HG02571 (cell line): ENCODE measurements around the gene HTR3E.
"Not testable (repeated sequence)": the region's sequence is repeated elsewhere in the genome, so short reads cannot be mapped to it uniquely, and the experiment has no call there.

Source experiments
- ATAC-seq: cut with Tn5 transposase; IDR thresholded peaks from one replicate; pipeline ENCODE4 v1.9.1; 2021; ENCODE audit warnings: mild to moderate bottlenecking, moderate library complexity; ENCODE audit not compliant: unreplicated experiment

The HTR3E gene, protein sequence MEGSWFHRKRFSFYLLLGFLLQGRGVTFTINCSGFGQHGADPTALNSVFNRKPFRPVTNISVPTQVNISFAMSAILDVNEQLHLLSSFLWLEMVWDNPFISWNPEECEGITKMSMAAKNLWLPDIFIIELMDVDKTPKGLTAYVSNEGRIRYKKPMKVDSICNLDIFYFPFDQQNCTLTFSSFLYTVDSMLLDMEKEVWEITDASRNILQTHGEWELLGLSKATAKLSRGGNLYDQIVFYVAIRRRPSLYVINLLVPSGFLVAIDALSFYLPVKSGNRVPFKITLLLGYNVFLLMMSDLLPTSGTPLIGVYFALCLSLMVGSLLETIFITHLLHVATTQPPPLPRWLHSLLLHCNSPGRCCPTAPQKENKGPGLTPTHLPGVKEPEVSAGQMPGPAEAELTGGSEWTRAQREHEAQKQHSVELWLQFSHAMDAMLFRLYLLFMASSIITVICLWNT

DNA sequence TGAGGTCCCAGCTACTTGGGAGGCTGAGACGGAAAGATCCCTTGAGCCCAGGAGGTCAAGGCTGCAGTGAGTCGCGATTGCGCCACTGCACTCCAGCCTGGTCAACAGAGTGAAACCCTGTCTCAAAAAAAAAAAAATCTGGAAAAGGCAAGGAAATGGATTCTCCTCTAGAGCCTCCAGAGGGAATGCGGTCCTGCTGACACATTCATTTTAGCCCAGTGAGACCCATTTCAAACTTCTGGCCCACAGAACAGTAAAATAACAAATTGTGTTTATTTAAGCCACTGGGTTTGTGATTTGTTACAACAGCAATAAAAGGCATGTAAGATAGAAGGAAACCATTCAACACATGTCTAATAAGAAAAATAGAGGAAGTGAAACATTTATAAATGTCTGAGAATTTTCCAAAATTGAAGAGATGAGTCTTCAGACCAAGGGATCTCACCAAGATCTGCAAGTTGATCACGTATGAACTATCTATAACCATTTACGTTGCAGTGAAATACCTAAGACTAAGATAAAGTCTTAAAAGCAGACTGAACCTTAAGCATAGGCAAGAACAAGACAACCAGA is at the start of gene HTR3E:
TSS of gene HTR3E (plus strand) at position 254 of the 573 bp plus-strand sequence. CDS start 466 bp downstream, outside the sequence.
- no peak for ATAC-seq

DNA sequence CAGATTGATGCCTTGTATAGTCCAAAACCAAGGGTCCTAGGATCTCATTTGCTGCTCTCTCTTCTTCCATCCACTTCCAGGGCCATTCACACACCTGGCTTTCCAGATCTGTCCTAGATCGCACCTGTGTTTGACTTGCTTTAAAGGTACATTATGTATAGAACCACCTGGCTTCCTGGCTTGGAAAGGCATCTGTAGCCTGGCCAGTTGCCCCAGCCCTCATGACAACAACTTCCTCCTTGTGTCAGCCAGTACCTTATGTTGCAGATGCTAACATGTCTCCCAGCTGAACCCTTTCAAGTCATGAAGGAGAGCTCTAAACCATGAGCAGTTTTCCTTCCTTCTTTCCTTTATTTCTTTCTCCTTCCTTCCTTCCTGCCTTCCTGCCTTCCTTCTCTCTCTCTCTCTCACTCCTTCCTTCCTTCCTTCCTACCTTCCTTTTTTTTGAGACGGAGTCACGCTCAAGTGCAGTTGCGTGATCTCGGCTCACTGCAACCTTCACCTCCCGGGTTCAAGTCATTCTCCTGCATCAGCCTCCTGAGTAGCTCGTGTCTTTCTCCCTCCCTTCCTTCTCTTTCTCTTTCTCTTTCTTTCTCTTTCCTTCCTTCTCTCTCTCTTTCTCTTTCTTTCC is 46.5 kb upstream of the HTR3E start:
- no peak for ATAC-seq

DNA sequence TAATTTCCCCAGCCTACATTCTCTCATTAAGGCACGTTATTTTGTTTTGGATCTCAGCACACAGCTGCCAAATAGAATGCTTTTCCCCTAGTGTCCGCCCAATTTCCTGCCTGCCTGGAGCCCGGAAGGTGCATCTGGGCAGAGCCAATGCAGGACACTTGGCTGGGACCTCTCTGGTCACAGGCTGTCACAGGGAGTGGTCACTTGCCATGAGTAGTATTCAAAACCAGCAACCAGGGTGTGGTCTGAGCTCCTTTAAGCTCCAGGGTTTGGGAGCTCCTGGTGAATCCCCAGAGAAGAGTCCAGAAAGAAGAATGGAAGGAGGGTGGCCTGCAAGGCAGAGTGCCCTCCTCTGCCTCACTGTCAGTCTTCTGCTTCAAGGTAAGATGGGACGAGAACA is 44.1 kb upstream of the HTR3E start, which contains the start of gene HTR3C:
TSS of gene HTR3C (plus strand) at position 281 of the 400 bp plus-strand sequence. CDS start at position 315, 34 bp downstream.
- no peak for ATAC-seq

DNA sequence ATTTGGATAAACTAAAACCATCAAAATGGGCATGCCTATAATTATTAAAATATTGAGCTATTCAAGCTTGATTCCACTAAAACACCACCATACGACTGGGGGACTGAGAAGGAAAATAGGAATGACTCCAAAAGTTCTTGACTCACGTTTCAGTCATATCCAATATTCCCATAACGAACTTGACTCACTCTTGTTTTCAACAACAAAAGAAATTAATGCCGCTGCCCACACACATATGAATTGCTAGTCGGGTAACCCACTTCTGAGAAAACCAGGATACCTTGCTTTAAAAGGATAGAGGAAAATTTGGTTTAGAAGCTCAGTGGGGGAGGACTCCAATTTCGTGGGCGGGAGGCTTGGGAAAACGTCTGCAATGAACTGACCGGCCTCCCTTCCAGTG is 38.8 kb upstream of the HTR3E start:
- no peak for ATAC-seq

DNA sequence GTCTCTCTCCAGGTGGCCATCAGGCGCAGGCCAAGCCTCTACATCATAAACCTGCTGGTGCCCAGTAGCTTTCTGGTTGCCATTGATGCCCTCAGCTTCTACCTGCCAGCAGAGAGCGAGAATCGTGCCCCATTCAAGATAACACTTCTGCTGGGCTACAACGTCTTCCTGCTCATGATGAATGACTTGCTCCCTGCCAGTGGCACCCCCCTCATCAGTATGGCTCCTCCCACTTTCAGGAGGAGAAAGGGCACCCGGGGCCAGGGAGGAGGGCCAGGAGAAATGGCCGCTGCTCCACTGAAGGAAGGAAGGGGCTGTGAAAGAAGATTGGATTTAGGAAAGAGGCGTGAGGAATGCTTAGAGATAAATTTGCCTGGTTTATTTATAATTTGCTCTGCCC is 37.4 kb upstream of the HTR3E start:
- ATAC-seq: no peak

DNA sequence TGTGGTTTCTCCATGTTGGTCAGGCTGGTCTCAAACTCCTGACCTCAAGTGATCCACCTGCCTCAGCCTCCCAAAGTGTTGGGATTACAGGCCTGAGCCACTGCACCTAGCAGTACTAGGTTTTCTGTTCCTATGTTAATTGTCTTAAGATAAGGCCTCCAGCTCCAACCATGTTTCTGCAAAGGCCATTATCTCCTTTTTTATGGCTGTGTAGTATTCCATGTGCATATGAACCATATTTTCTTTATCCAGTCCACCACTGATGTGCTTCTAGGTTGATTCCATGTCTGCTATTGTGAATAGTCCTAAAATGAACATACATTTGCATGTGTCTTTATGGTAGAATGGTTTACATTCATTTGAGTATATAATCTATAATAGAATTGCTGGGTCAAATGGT is 34.2 kb upstream of the HTR3E start:
- ATAC-seq: no peak

DNA sequence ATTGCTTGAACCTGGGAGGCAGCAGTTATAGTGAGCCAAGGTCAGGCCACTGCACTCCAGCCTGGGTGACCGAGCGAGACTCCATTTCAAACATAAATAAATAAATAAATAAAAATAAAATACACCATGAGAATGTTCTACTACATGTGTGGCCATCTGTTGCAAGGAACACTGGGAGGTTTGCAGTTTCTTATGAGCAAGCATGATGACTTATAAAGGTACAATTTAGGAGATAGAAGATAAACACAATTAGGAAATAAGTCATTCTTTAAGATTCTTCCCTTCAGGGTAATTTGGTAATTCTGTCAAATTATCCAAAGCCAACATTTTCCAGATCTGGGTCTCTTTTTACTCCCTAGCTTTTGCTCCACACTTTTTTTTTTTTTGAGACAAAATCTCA is 30.7 kb upstream of the HTR3E start:
- no peak for ATAC-seq

DNA sequence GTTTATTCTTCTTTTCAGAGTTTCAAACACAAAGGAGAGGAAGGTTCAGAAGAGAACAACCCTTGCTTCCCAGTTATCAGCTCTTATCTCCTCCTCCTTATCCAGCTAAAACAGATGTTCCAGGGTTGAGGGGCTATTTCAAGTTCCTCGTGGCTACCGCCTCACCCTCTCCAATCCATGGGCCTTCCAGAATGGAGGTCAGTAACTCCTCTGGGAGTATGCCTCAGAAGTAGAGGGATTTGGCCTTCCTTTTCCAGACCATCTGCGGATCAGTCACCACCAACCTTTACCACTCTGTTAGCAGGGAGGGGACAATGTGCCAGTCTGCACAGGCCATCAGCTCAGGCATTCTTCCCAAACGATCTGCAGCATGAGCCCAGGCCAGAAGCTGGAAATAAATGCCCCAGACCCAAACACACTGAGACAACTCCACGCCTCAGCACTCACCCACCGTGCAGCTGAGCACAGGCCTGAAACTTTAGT is 29.2 kb upstream of the HTR3E start:
- ATAC-seq: no peak

DNA sequence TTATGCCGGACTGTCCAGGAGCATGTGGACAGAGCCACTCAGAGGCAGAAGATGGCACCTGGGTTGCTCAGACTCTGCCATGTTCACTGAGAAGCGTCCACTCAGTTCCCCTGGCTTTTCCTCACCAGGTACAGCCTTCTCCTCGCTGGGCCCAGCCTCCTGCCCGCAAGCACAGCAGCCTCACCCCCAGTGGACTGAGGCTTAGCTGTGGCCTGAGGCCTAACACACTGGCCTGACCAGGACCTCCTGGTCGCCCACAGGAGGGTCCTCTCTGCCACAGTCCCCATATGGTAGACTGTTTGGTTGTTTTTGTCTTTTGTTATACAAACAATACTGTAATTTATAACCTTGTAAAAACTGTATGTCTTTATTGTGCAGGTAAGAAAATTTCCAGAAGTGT is 28.5 kb upstream of the HTR3E start:
- no peak for ATAC-seq

DNA sequence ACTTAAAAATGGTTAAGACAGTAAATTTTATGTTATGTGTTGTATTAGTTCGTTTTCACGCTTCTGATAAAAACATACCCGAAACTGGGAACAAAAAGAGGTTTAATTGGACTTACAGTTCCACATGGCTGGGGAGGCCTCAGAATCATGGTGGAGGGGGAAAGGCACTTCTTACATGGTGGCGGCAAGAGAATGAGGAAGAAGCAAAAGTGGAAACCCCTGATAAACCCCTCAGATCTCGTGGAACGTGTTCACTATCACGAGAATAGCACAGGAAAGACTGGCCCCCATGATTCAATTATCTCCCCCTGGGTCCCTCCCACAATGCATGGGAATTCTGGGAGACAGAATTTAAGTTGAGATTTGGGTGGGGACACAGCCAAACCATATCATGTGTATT is 25.7 kb upstream of the HTR3E start:
- not testable (repeated sequence) for ATAC-seq

DNA sequence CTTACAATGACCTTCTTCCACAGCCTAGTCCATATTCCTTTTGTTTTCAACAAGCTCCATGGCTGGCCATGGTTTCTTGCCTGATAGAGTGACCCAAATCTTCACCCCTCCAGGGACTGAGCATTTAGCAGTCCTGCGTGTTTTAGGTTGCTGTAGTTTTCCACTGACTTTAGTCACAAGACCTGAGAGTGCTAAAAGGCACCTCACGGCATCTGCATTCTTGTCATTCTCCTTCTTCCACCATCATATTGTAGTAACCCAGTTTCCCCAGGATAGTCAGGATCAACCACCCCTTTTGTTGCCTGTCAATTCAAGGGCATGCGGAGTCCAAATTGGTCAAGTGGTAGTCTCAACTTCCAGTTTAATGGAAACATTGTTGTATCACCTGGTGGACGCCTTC is 23.2 kb upstream of the HTR3E start:
- no peak for ATAC-seq

DNA sequence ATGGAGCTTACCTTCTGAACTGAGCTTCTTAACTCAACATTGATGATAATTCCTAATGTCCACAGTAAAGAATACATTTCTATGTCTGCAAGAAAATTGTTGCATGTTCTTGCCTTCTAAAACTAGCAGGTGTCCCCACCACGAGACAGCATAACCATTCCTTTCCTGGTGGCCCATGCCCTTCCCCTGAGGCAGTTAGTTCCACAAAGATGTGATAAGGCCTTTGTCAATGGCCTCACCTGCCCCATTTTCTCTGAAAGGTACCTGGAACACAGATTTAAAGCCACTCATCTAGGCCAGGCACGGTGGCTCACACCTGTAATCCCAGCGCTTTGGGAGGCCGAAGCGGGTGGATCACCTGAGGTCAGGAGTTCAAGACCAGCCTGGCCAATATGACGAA is 21.0 kb upstream of the HTR3E start:
- ATAC-seq: no peak

DNA sequence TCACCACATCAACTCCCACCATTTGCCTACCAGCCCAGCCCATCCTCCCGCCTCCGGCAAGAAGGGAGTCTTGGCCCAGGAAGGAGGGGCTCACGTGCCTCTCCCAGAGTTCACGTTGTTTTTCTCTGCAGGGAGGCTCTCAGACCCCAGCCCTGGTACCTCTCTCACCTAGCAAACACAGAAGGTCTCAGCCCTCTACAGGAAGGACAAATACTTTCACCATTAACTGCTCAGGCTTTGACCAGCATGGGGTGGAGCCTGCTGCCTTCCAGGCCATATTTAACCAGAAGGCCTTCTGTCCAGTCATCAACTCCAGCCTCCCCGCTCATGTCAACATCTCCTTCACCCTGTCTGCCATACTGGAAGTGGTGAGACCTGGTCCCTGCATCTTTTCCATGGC is 19.0 kb upstream of the HTR3E start:
- ATAC-seq: no peak

DNA sequence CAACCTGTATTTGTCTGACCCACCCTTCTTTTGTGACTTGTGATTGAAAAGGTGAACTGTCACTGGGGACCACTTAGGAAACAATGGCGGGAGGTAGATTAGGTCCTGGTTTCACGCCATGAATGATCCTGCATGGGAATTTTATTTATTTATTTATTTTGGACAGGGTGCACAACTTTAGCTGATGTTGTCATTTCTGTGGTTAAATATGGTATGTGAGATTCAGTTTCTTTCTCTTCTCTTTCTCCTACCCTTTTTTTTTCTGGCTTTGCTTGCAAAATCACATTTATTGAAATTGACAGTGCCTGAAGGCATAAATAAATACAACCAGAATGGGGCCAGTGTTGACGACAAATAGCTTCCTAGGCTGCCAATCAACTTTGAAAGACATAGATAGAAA is 18.0 kb upstream of the HTR3E start:
- ATAC-seq: no peak

DNA sequence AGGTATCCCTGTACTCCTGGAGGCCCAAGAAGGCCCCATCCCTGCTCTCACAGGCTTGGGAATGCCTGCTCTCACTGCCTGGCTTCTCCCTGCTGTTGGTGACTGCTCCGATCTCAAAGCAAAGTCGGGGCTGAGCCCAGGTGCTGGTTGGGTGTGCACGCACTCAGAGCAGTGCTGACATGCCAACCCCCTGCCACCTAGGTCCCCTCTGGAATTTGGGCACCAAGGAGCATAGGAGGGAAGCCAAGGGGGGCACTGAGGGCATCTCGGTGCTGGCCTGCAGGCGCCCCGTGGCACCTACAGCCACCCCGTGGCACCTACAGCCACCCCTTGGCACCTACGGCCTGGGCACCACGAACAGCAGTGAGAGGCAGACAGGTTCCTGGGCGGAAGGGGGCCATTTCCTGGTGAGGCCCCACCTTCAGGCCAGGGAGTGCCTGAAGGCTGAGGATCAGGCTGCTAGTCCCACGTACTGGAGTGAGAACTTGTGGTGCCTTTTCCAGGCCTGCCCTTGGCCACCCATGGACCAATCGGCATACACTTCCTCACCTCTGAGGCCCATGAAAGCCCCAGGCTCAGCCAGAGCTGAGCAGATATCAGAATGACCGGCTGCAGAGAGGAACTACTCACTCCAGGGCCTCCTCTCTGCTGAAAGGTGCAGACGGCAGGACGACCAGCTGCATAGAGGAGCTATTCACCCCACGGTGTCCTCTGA is 15.6 kb upstream of the HTR3E start:
- no peak for ATAC-seq

DNA sequence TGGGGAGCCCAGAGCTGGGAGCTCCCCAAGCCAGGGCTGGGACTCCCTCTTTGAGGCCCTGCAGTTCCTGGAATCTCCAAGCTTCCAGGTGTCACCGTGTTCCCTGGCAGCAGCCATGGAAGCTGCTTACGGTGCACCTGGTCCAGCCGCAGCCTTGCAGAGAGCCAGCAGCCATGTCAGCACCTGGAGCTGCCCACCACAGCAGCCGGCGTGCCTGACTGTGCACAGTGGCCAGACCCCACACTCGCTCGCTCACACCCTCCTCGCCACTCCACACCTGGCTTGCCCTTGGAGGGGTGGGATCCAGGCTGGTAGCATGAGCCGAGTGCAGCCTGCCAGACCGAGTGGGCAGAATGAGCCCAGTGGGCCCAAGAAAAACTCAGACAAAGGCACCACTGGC is 14.8 kb upstream of the HTR3E start:
- ATAC-seq: no peak

DNA sequence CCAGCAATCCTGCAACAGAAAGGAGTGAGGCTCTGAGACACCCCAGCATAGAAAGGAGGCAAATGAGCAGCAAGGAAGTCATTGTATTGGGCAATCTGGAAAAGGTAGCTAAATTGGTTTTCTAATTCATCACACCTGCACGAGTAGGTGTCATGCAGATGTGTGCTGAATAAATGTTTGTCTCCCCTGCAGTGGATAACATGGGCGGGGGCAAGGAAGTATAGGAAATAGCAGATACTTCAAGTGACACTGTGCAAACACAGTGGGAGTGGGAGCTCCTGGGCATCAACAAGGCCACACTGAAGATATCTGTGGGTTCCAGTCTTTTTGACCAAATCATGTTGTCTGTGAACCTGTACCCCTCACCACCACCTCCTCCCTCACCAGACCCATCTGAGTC is 14.4 kb upstream of the HTR3E start:
- ATAC-seq: no peak

DNA sequence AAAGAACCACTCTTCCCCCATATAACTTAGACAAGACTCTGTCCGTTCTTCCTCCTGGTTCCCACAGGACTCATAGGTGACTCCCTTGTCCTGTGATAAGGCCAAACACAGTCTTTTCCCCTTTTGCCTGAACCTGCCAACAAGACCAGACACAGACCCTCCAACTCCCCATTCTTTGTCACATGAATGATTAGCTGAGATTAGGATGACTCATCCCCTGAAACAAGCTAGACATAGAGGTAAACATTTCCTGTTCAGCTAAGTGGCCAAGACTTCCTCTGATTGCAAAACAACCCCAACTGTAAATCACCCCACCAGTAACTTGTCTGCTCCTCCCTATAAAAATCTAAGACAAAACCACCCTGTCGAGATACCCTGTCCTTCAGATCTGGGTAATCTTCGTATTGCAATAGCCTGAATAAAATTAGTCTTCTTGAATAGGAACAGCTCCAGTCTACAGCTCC is 11.4 kb upstream of the HTR3E start:
- no peak for ATAC-seq

DNA sequence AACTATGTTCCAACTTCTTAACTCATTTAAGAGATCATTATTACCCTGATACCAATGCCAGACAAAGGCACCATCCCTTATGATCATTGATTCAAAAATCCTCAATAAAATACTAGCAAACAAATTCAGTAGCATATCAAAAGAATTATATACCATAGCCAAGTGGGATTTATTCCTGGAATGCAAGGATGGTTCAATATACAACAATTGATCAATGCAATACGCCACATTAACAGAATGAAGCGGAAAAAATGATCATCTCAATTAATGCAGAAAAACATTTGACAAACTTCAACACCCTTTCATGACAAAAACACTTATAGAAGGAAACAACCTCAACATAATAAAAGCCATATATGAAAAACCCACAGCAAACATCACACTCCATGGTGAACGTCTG is 4.7 kb upstream of the HTR3E start:
- no peak for ATAC-seq

DNA sequence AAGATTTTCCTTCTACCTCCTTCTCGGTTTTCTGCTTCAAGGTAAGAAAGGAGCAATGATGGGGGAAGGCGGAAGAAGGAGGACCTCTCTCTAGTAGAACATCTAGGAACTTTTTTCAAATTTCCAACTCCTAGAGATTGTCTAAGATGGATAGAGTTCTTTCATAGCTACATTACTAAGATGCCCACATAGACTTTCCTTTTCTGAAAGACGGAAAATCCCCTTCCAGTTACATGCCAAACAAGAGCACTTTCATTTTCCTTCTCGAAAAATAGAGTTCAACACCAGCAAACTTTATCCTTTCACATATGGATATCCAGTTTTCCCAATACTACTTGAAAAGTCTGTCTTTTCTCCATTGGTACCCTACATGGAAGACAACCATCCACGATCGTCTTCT is 692 bp downstream of the HTR3E start:
- no peak for ATAC-seq
